ENCODE results near the gene KRT39.

KRT39 gene

DNA sequence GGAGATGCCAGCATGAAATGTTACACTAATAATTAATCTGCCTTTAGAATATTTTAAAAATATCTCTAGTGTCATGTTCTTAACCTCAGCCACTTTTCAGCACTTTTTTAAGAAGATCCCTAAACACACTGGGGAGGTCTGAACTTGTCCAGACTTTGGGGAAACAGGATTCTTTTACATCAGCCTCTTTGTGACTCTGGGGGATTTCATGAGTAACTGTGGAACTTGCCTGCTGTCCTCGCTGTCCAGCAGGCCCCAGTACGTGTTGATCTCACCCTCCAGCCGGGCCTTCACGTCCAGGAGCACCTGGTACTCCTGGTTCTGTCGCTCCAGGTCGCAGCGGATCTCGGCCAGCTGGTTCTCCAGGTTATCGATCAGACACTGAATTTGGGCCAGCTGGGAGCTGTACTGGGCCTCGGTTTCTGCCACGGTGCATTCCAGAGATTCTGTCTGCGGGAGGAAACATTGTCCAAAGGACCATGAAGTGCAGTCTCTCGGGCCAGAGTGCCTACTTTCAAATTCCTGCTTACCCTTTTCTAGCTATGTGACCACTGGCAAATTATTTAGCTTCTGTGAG, 11.9 kb upstream of the KRT39 start:
- DNase-seq = no peak

DNA sequence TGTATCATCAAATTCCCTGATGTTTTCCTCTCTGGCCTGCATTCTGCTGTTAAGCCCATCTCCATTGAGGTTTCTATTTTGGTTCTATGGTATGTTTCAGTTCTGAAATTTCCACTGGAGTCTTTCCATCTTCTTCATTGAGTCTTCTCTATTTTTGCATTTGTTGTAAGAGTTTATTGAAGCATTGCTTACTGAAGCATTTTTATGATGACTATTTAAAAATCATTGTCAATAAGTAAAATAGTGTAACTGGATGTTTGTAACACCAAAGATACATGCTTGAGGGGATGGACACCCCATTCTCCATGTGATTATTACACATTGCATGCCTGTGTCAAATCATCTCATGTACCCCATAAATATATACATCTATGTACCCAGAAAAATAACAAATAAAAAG, 8.8 kb upstream of the KRT39 start:
- DNase-seq = no peak

DNA sequence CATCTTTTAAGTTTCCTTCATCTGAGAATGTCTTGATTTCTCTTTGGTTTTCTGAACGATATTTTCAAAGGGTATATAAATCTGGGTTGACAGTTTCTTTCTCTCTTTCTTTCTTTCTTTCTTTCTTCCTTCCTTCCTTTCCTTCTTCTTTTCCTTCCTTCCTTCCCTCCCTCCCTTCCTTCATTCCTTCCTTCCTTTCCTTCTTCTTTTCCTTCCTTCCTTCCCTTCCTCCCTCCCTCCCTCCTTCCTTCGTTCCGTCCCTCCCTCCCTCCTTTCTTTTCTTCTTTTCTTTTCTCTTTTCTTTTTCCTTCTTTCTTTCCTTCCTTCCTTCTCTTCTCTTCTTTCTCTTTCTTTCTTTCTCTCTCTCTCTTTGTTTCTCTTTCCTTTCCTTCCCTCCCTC, 7.6 kb upstream of the KRT39 start:
- no peak for DNase-seq

DNA sequence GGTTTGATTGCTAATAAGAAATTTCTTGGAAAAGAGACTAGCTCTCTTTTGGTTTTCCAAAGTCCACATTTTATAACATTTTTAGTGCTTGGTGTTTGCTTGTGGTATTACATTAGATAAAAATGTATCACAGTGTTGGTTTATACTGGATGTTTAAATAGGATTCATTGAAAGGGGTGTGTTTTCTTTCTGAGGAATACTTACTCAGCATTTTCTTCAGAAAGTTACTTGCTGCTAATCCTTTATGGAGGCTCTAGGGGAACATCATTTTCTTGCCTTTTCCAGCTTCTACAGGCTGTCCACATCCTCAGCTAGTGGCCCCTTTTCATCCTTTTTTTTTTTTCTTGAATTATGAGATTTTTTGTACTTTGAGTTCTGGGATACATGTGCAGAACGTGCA, 834 bp upstream of the KRT39 start:
- DNase-seq = no peak

DNA sequence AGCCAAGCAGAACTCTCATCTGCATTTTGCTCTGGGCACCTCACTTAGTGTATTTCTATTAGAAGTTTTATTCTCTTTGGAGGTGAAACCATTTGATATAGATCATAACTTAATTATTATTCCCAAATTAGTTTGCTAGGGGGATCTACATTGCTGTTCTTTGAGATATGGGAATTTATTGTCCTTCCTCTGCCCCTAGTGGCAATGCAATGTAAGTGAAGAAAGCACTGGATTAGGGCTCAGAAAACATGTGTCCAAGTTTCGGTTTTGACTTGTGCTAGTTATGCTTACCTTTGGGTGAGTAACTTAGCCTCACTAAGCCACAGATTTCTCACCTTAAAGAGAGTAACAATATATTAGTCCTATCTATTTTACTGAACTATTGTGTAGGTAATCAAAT, 2.9 kb downstream of the KRT39 start:
- DNase-seq = no peak

DNA sequence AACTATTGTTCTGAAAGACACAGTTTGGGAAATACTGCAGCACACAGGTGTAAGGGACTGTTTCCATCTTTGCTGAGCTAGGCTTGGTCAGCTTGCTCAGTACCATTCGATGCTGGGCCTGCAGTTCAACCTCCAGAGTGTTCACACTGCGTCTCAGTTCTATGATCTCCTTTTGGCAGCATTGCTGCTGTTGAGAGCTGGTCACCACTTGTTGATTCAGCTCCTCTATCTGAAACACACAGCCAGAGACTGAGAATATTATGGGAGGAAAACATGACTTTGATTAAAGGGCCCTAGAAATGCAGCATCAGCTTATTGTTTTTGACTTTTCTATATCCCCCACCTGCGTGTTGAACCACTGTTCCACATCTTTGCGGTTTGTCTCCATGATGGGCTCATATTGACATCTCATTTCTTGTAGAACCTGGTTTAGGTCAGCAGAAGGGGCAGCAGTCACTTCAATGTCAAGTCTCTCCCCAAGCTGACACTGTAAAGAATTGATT, 4.6 kb downstream of the KRT39 start:
- no peak for DNase-seq

DNA sequence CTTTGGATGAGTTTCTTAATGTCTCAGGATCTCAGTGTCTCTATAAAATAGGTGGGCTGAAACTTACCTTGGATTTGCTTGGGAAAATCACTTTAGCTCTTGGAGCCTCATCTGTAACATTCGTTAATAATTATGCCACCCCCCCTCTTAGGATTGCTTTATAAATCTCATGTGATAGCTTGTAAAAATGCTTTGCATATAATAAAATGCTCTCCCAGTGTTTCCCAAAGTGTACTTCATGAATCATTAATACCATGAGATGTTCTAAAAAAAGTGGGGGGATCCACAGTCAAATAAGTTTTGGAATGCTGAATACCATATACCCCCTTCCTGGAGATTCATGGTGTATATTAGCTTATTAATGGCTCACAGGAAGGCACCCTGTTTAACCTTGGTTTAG, 5.2 kb downstream of the KRT39 start:
- no peak for DNase-seq

DNA sequence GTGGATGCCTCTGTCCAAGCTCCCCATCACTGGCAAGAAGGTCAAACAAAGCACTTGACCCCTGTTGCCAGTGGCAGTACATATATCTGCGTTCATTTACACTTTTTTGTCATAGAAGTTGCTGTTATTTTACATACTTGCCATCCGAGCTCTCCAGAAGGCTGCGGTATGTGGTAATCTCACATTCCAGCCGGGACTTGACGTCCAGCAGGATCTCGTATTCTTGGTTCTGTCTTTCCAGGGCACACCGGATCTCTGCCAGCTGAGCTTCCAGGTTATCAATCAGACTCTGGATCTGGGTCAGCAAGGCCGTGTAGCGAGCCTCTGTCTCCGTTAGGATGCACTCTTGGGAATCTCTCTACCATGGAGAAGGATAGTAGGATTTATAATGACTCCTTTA, 6.6 kb downstream of the KRT39 start:
- no peak for DNase-seq

DNA sequence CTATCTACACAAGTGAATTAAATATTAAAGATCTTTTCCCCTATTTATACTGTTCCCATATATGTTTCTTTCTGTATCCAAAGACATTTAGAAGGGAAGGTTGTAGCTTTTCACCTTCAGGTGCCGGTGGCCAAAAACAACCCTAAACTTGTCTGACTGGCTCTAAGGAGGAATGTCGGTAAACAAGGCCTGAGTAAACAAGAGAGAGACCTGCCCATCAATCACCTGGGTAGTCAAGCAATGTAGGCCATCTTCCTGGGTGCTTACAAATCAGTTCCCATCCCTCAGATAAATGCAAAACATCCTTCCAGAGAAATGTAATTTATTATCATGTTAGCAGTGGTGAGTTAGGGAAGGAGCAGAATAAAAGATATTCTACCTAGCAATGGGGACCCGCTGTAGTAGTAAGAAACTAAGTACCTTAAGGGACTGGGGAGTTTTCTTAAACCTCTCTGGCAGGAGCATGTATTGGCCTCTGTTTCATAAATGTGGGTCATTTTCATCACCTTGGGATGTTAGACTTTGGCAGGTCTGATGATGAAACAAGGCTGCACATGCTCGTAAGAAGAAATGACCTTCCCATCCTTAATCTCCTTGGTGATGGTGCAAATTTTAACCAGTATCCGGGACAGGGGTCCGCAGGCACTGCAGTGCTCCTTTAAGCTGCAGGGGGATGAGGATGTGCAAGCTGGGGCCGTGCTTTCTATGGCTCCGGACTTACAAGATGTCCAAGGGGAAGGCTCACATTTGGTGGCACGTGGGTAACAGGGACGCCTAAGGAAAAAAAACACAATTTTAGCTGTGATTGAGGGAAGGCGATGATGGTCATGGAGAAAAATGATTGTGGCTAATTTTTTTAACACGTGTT, 8.4 kb downstream of the KRT39 start:
- no peak for DNase-seq

DNA sequence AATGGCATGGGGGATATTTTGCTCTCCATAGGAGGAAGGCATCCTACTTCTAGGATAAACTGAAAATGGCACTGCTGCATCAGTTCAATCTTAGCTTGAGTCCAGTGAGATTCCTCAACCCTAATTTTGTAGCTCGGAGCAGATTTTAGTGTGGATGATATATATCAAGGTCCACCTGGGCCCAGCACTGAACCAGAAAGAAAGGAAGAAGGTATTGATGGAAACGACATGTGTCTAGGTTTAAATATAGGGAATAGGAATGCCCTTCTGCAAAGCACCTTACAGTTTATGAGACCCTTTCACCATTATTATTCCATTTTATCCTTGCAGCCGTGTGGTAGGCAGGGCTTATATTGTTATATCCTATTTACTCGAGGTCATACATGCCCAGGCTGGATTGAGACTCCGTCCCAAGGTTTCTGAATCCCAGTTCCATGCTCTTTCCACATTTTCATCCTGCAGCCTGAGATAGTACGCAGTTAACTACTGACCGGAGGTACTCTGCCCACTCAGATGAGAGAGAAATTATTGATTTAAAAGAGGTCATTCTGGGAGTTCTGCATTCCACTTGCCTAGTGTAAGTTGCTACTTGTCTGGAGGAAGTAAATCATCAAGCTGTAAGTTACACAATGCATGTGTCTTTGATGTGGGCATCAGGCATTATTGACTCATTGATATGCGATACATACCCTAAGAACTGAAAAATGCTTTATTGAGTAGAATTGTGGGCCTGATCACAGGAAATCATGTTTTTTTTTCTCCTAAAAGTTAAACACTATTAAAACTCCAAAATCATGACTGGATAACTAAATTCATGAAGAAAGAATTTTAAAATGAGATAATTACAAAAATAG, 10.1 kb downstream of the KRT39 start:
- DNase-seq = no peak

DNA sequence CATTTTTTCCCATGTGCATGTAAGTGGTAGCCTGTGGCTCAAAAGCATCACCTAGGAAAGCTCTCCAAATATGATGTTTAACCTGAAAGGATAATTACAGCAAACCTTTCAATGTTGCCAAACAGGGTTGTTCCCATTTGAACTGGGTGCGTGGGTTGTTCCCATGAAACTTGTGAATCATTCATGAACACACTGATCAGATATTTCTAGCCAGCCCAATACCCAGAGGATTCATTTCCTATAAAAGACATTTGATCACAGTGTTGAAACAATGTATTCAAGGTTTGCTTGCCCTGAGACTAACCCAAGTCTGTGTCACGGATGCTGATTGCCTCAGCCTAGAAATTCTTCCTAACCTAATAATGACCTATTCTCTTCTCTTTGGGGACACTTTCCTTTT, 12.9 kb downstream of the KRT39 start:
- no peak for DNase-seq

DNA sequence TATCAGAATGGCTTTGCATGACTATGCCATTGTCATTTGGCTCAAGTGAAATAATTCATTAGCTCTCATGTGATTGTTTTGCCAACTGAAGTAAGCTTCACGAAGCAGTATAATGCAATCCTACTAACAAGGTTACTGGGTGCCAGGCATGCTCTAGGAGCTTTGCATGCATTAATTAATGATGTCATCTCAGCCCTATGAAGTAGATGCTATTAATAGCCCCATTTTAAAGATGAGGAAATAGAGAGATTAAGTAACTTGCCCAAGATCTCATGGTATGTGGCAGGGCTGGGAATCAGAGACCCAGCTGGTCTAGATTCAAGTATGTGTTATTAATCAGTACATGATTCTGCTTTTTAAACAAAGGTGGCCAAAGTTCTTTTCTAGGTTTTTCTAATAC, 14.1 kb downstream of the KRT39 start:
- no peak for DNase-seq

DNA sequence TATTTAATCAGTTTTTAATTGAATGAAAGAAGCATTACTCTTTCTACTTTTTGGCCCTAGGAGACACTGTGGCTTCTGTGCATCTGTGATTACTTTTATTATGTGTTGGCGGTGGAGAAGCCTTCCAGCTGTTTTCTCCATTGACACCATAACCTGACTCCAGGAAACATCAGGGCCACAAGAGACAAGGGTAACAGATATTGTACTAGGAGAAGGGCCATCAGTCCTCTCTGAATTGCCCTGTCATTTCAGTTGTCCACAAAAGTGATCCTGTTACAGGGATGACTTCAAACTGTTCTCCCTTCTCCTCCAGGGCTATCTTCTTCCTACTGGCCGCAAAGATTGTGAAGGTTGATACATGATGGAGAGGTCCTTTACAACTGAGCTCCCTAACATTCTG, 14.6 kb downstream of the KRT39 start:
- no peak for DNase-seq

DNA sequence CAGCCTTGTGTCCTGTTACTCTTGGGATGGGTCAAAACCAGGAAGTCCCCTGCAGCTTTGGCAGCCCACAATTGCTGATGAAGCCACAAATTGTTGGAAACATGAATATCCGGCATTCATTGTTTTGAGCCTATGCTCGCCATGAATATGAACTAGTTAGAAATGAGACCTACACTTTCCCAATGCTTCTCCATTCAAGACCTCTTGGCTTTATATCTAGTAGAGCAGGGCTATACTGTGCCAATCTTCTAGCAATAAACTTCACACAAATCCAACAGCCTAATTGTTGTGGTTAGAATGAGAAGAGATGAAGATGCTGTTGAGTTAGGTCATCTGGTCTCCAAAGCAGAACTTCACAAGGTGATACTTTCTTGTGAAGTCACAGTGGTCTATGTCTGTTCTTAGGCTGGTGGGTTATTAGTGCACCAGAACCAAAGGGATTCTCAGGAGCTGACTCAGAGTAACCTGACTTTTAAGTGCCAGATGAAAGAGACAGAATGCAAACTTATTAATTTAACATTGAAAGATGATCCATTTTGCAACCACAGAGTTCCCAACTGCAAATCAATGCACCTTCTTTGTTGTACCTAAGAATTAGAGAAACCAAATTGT, 15.6 kb downstream of the KRT39 start:
- no peak for DNase-seq

DNA sequence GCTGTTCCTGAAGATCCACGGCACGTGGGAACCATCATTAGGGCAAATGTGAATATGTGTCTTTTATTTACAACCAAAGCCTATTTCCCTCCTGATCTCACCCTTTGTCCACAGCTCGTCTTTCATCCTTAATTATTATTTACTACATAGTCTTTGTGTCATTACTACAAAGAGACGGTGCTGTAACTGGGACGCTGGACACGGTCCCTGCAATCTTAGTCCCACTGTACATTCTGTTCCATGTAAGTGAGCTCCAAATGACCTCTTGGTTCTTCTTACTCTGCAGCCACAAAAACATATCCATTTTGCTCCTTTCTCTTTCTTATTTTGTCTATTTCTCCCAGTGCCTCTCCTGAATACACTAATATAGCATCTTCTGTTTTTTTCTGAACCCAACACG, 16.6 kb downstream of the KRT39 start:
- DNase-seq = no peak

DNA sequence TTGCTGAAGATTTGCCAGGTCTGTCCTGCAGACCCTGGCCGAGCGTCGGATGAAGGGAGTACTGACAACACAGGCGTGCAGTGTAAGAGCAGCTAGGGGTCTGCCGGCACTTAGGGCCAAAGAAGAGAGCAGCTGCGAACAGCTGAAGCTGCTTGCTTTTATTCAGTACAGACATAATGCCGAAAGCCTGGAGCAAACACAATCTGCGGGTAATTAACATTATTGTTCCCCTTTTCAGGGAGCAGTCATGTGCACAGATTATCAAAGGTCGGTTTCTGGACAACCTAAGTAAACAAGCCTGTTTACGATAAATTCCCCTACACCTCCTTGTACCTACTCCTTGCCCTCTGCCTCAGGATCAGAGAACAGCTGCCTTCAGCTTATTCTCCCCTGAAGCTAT, 17.3 kb downstream of the KRT39 start:
- DNase-seq = peak; percentile 34

DNA sequence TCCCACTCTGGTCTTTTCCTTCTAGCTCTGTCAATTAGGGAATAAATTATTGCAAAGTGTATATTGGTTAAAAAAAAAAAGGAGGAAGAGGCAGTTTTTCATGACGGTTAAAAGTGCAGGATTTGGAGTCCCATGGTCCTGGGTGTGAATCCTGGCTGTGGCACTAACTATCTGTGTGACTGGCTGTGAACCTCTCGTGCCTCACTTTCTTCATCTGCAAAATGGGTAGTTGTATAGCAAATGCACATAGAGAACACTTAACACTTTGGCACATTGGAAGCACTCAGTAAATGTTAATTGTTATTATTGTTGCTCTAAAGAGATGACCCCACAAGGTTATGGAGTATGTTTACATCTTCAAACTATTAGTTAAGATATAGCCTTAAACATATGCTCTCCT, 18.8 kb downstream of the KRT39 start:
- no peak for DNase-seq

DNA sequence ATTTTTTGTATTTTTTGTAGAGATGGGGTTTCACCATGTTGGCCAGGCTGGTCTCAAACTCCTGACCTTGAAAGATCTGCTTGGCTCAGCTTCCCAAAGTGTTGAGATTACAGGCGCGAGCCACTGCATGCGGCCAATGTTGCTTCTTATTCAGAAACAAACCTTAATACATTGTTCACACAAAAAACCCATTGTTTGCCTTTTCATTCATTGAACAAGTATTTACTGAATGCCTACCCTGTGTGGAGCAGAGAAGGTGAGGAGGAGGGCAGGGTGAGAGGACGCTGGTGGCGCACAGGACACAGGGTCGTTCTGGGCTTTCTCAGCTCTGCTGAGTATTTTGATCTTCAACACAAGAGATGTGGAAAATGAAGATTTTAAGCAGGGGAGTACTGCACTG, 21.3 kb downstream of the KRT39 start:
- DNase-seq = no peak

DNA sequence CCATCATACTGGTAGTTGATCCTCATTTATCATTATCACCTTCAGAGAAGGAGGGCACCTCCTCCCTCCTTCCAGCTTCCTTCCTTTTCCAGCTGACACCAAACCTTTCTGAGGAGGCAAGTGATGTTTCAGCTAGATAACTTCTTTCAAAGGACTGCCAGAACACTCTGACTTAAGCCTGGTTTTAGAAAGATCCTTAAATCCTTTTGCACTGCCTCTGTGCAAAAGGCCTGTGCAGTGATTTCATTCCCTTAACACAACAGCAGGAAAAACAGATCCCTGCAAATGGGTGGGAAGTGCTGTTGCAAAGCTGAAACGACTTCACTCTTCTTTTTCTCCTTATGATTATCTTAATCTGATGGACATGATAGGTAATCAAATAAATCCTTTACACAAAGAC, 22.2 kb downstream of the KRT39 start:
- DNase-seq = no peak

DNA sequence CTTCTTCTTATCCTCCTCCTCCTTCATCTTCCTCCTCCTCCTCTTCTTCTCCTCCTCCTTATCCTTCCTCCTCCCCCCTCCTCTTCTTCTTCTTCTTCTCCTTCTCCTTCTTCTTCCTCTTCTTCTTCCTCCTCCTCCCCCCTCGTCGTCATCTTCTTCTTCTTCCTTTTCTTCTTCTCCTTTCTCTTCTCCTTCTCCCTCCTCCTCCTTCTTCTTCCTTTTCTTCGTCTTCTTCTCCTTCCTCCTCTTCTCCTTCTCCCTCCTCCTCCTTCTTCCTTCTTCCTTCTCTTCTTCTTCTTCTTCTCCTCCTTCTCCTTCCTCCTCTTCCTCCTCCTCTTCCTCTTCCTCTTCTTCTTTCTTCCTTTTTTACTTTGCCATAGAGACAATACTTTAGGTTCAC, 24.2 kb downstream of the KRT39 start:
- DNase-seq = no peak

DNA sequence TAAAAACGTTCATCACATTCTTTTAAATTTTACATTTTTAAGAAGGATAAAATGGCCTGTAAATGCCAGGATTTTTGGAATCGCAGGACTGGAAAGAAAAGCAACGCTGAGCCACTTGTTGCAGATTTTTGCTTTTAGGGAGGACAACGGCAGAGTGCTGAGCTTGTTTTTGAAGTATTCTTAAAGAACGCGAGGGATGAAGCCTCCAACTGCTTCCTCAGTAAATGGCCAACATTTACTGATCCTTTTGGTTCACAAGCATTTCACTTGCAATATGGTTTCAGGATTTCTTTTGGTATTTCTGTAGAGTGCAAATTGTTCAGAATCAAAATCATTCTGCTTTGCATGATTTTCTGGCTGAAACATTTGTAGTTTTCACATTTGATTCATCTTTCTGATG, 26.5 kb downstream of the KRT39 start:
- DNase-seq = no peak

DNA sequence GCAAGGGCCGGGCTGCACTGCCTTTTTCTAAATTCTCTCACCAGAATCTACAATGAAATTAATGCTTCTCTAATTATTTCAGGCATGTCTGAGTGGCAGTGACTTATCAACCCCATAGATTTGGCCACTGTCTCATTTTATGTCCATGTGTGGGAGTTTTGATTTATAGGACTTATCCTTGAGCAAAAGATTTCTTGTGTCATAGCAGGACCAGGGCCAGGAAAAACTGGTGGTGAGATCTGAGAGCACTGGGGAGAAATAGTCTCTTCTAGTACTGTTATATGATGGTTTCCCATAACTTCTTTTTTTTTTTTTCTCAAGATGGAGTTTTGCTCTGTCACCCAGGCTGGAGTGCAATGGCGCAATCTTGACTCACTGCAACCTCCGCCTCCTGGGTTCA, 27.8 kb downstream of the KRT39 start:
- no peak for DNase-seq

DNA sequence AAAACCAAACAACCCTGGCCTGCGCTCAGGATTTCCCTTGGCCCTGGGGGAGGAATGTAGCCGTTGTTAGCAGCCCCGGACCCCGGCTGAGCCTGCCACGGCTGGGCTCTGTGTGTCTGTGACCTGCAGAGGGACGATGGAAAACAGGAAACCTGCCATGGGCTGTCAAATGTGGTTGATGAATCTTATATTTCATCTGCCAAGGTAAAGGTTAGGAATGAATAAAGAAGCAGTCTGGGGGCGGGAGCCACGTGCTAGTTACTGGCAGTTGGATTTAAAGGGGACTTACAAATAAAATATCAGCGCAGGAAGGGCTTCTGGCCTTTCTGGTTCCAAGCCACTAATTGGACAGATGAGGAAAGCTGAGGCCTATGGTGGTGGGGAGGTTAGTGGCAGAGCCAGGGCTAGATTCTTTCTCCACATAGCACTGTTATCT, 29.3 kb downstream of the KRT39 start, which contains the start of gene KRT23:
KRT23 (minus strand) TSS at position 263 of the 436 bp plus-strand sequence. CDS start 1,043 bp downstream, outside the sequence.
- DNase-seq = no peak

Data from NCI-H2081 treated with DMSO at 0.1 percent for 48 hours (cell line).